ENCODE measurements around the gene PRAC1.

DNA sequence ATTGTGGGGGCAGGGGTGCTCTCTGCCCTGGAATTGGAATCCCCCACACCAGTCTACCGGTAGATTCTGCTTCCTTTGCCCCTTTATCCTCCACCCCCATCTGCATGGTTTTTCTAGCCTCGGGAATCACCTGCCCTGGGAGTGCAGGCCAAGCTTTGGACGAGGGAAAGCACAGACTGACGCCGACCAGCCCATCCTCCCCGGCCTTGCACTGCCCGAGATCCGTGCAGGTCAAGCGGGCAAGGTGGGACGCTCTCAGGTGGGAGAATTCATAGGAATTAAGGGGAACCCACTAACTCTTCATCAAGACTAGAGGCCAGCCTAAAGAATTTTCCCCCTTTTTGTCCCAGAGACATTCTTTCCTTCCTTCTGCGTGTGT, 16.1 kb upstream of the PRAC1 start:
- TF ChIP-seq, protein P1, sequence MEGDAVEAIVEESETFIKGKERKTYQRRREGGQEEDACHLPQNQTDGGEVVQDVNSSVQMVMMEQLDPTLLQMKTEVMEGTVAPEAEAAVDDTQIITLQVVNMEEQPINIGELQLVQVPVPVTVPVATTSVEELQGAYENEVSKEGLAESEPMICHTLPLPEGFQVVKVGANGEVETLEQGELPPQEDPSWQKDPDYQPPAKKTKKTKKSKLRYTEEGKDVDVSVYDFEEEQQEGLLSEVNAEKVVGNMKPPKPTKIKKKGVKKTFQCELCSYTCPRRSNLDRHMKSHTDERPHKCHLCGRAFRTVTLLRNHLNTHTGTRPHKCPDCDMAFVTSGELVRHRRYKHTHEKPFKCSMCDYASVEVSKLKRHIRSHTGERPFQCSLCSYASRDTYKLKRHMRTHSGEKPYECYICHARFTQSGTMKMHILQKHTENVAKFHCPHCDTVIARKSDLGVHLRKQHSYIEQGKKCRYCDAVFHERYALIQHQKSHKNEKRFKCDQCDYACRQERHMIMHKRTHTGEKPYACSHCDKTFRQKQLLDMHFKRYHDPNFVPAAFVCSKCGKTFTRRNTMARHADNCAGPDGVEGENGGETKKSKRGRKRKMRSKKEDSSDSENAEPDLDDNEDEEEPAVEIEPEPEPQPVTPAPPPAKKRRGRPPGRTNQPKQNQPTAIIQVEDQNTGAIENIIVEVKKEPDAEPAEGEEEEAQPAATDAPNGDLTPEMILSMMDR (IDR thresholded peaks at IDR 0.05; ENCODE audit: borderline replicate concordance, extremely low read depth, low read length, poor library complexity, severe bottlenecking) = no peak
- TF ChIP-seq EZH2 (IDR thresholded peaks at IDR 0.05; ENCODE audit: borderline replicate concordance, low read depth, low read length, severe bottlenecking) = no peak
